Activated naive CD4-positive, alpha-beta T cell treated with anti-CD3 and anti-CD28 coated beads, Interleukin-2, amount 50 U/mL, for 16 hours (primary cell): Measurements from ENCODE around the gene PARL.

ENCODE experiments used
- DNase-seq: peaks from one replicate; pipeline ENCODE4 v3.0.0-alpha.2; 2020

PARL gene, protein sequence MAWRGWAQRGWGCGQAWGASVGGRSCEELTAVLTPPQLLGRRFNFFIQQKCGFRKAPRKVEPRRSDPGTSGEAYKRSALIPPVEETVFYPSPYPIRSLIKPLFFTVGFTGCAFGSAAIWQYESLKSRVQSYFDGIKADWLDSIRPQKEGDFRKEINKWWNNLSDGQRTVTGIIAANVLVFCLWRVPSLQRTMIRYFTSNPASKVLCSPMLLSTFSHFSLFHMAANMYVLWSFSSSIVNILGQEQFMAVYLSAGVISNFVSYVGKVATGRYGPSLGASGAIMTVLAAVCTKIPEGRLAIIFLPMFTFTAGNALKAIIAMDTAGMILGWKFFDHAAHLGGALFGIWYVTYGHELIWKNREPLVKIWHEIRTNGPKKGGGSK

DNA sequence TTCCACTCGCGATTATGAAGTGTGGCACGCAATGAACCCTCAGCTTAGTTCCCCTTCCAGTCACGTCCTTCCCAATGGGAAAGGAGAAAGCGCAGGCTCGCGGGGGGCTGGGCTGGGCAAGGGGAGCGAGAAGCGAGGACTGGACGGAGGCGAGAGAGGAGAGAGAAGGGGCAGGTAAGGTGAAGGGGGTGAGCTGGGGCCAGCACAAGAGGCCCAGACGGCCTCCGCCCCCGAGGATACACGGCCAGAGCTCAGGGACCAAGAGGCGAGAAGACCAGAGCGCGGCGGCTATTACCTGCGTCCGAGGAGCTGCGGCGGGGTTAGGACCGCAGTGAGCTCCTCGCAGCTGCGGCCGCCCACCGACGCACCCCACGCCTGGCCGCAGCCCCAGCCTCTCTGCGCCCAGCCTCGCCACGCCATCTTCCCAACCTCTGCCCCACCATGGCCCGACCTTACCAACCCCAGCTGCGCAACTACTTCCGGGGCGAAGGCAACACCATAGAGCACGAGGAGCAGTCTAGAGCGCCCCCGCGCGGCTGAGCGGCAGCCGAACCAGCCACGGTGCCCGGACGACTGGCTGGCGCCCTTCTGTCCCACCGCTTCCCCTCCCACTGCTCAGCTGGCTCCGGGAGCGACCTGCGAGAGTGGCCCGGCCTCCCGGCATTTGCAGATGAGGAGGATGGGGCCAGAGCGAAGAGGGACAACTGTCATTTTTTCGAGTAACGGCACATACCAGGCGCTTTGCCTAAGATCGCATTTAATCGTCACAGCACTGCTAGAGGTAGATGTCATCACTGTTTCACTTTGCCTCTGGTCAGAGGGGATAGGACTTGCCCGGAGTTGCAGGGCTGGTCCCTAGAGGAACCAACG lies at the start of gene PARL:
Gene PARL (minus strand): TSS at position 454 of the 870 bp plus-strand sequence. CDS start 34 bp downstream, at position 420.
- peak; percentile 97 for DNase-seq

DNA sequence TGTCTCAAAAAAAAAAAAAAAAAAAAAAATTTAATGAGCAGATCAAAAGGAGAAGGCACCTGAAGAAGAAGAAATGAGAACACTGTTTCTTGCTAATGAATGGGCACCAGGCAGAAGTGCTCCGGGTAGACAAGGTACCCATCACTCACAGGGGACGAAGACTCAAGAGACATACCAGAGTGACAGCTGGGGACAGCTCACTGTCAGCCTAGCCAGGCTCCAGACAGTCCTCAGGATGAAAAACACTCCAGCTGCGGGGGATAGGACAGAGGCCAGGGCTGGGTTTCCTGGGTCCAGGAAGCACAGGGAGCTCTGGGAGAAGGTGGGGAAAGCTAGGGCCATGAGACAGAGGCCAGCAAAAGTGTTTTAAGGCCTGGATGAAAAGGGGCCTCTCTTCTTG lies 48.5 kb upstream of the PARL start:
- no peak for DNase-seq

DNA sequence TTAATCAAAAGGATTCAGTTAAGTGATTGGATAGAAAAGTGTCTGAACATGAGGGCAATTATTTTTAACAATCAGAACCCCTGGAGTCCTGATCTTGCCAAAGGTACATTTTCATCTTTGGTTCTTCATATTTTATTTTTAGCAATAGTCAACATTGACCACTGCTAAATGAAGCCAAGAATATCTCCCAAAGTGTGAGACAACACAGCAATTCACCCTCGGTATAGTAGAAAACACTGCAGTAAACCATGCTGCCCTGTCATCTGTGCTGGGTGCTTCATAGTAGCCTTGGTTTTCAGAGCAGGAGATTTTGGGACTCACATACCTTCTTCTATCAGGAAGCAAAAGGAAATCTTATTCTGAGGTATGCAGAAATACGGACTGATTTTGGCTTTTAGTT lies 47.2 kb upstream of the PARL start:
- no peak for DNase-seq

DNA sequence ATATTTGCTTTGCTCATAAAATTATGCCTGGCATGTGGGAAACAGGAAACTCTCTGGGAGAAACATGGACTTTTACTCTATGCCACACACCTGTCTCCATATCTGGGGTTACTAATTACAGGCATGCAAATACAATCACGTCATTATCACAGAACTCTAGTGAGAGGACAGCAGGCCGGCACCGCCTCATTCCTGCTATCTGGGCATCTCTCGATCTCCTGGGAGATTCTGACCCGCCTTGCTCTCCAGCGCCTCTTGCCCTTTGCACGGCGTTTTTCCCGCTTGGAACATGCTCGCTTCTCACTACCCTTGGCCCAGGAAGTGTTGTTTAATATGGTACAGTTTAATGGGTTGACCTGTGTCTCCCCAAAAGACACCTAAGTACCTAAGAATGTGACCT lies 45.4 kb upstream of the PARL start:
- no peak for DNase-seq

DNA sequence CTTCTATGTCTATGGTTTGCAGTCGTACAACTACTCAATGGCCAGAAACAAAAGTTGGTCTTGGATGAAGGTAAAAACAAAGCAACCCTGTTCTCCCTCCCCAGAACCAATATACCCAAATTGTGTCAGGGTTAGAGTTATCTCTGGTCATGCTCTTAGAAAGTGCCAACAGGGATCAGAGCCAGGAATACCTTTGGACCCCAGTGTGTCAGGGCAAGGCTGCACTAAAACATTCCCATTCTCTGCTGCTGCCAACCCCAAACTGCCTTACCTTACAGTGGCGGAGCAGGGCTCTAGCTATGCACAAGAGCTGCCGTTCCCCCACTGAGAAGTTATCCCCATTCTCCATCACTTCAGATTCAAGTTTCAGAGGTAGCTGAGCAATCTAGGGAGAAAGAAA lies 42.4 kb upstream of the PARL start:
- no peak for DNase-seq

DNA sequence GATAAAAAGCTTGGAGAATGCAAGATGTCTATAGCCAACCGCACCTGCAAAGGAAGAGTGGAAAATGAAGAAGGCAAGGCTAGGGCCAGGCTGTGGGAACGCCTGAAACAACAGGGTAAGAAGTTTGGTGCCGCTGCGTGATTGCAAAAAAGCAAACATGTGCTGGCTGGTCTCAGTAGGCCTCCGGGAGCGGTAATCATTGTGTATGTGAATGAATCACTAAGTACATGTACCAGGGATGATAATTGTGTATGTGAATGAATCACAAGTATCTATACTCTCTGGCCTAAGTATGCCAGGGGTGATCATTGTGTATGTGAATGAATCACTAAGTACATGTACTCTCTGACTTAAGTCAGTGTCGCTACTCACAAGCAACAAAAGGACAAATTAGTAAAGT lies 40.3 kb upstream of the PARL start:
- no peak for DNase-seq

DNA sequence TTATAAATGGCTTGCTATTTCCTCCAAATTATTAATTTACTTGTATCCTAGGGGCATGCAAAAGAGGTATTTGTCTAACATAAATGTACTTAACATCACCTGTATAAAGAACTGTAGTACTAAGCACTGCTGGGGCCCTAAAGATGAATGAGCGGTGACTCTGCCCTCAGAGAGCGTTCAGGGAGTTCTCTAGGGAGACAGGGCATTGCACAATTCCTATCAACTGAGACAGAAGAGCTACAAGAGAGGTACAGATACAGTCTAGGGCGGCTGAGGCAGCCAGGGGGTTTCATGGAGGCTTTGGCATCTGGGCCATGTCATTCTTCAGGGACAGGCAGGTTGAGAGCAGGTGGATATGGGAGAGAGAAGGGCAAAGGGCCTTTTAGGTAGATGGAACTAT lies 39.9 kb upstream of the PARL start:
- no peak for DNase-seq

DNA sequence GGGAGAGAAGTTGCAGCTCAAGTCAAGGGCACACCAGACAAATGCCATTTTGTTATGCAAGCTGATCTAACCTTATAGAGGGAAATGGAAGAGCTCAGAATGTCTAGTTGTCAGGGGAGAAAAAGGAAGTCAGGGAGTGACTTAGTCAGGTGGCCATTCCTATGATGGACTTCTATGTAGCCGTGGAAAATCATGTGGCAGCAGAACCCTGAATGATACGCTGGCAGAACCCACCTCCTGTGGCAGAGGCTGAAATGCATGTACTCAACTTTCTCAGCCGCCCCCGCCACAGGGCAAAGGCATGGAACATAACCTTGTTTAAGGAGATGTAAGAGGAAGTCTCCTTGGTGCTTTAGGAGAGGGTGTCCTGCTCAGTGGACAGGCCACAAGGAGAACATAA lies 37.7 kb upstream of the PARL start:
- no peak for DNase-seq

DNA sequence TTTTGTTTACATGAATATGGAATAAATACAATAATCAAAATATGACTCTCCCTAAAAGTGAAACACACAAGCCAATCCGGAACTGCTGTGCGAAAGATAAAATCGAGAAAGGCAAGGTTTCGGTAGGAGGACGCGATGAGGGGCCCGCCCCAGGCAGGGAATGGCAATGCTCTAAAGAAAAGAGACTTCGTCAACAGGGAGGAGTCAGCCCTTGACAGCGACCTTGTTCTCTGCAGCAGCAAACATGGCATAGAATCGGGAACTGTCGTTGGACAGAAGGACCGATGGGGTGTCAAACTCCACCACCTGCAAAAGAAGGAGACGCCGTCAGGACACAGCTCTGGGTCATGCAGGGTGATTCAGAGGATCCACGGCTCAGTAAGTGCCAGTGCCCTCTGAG lies 36.4 kb upstream of the PARL start:
- DNase-seq: no peak

DNA sequence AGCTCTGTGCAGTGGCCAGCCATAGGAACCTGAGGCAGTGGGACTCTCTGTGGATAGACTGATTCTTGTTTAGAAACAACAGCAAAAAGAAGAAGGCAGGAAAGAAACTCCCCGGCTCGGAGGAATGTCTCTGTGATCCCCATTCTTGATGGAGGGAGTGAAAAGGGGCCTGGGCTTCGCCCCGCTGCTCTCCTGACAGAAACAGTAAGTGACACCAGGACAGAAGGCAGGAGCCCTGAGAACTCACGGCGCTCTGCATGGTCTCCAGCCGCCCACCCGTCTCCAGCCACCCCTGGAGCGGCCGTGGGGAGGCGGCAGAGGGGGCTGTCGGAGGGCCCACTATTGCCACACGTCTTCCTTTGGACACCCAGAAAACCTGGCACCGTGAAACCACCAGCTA lies 35.7 kb upstream of the PARL start:
- no peak for DNase-seq

DNA sequence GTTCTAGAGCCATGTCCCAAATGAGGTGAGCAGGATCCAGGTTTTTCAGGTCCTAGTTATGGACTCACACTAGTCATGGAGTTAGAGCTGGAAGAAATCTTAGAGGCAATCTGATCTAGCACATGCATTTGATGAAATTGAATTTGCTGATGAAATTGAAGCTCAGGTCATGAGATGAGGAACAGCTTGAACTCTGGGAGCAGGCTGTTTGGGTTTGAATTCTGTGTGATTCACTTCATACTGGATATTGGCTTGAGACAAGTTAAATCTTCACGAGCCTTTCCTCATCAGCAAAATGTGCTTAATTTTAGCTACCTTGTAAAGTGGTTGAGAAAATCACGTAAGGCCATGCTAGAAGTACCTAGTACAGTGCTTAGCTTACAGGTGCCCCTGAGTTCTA lies 33.5 kb upstream of the PARL start:
- no peak for DNase-seq

DNA sequence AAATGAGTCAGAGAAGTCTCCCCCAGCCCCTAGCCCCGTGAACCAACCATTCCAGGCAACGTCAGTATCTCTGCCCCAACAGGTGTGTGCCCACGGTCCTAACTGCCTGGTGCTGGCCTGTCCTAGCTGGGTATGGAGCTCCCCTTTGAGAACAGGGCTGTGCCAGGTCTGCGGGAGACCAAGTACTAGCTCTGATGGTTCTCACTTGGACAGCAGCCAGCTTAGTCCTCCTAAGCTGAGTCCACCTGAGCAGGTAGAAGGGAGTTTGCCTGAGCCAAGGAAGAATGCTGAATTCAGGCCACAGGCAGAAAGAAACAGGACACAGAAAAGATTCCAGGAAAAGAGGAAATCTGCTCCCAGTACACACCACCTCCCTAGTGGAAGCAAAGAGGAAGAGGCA lies 33.1 kb upstream of the PARL start:
- no peak for DNase-seq

DNA sequence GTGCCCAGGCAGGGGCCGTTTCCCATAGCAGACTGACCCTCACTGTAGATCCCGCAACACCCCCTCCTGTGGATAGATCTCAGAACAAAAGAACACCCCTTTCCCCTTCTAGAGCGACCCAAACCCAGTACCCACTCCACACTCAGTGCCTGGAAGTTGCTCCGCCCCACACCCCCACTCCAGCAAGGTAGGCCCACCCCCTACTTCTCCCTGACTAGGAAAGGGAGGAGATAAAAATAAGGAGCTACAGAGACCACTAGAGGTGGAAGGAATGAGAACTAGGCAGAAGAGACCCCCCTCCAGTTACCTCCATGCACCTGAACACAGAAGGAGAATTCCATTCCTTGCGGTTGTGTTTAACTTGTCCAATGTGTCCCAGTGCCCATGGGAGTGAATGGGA lies 30.2 kb upstream of the PARL start:
- no peak for DNase-seq

DNA sequence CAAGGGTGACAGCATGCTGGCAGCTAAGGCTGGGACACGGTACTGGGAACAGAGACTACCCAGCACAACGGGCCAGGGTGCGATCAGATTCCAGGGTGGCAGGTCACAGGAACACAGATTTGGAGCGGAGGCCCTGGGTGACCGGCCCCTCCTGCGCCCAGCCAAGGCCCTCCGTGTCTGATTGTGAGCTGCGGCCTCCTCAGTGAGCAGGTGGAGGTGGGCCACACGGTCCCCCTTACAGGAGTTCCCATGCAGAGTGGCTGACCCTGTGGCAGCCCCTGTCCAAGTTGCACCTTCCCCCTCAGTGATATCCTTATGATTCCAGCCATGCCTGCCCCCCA lies 28.9 kb upstream of the PARL start:
- no peak for DNase-seq

DNA sequence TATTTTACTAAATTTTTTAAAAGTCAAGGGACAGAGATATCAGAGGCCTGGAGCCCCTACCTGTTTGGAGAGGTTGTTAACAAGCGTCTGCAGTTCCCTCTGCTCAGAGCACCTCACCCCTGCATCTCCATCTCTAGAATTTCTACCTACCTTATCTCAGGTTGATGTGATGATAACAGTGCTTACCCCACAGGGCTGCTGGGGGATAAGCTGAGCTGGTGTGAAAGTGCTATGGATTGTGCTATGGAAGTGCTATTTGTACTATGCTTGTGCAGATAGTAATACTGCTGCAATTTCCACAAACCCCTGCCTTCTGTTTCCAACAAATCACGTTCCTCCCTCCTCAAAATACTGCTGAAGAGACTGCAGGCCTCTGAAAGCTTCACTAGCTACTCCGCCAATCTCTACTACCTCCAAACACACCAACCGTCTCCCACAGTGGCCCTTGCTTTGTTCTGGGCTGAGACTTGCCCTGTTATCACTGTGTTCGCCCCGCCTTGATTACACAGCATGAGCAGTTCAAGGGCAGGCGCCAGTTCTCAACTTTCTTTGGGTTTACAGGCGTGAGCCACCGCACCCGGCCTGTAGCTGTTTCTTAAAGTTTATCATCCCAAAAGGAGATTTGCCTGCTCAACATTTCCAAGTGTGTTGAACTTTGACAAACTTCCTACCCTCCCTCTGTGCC lies 28.4 kb upstream of the PARL start:
- DNase-seq: no peak

DNA sequence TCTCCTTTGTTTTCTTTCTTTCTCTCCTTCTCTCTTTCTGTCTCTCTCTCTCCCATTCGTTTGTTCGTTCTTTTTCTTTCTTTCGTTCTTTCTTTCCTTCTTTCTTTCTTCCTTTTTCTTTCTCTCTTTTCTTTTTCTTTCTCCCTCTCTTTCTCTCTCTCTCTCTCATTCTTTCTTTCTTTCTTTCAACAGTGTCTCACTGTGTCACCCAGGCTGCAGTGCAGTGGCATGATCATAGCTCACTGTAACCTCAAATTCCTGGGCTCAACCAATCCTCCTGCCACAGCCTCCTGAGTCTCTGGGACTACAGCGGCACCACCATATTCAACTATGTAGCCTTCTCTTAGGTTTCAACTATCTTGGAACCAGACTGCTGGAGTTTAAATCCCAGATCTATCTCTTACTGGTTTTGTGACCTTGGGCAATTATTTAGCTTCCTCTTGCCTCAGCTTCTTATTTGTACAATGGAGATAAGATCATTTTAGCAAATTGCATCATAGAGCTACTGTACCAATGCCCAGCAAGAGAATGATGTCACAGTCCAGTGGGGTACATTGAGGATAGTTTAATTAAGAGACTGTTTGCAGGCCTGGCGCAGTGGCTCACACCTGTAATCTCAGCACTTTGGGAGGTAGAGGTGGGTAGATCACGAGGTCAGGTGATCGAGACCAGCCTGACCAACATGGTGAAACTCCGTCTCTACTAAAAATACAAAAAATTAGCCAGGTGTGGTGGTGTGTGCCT lies 27.3 kb upstream of the PARL start:
- no peak for DNase-seq

DNA sequence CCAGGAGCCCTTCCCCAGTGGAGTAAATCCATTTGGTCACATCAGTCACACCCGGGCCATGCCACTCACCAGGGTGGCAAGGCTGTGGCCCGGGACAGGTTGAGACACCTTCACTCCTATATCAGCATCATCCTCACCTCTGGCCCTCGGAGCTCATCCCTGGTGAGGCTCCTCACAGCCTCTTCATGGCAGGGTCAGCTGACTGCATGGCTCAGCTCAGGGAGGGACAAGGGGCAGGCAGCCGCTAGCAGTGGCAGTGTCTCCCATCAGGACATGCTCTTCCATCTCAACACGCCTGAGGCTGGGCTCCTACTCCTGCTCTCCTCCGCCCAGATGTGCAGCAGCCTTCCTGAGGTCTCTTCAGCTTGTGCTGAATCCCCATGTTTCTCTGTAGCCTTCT lies 26.4 kb upstream of the PARL start:
- DNase-seq: no peak

DNA sequence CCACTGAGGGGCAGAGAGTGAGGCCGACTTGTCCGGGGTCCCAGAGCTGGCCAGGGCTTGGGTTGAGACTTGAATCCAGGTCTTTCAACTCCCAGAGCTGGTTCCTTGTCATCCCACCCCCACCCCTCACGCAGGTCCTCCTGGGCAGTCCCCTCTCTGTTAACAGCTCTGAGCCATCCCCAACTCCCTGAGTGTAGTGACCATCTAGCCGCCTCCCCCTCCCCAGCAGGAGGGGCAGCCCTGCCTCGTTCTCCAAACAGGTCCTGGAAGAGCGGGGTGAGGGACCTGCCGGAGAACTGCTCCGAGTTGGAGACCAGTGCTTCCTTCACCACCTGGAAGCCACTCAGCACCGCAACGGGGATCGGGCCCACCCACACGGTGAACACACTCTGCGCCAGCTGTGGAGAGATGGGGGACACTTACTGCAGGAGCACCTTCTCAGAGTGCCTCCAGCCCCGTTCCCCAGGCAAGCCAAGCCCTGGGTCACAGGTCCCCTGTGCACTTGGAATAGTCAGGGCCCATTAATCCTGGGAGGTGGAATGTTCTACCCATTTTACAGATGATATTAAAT lies 24.4 kb upstream of the PARL start:
- DNase-seq: no peak

DNA sequence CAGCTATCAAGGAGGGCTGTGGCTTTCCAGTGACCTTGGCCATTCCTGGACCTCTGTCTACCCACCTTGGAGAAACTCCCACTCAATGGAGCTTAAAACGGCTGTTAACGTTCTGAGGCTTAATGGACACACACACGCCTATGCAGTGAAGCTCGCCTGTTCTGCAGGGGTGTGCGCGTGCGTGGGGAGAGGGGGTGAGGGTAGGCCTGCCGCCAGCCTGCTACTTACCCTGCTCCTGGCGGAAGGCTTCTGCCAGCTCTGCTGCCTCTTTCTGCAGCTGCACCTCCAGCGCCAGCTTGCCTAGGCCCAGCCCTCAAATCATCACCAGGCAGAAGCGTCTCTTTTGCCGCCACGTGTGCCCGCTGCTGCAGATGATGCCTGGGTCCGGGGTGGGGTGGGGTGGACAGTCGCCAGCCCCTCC lies 23.2 kb upstream of the PARL start:
- DNase-seq: no peak

DNA sequence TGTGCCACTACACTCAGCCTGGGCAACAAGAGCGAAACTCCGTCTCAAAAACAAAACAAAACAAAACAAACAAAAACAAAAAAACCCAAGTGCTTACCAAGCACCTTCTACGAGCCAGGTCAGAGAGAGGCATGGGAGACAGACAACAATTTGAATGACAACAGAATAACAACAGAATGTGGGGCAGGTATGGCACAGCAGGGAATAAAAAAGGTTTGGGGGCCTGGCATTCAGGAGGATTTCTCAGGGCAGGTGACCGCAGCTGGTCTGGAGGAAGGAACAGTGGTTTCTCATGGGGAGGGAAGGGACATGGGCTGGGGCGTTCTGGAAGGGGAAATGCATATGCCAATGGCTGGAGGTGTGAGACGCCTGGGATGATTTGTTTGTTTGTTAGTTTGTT lies 22.5 kb upstream of the PARL start:
- DNase-seq: no peak

DNA sequence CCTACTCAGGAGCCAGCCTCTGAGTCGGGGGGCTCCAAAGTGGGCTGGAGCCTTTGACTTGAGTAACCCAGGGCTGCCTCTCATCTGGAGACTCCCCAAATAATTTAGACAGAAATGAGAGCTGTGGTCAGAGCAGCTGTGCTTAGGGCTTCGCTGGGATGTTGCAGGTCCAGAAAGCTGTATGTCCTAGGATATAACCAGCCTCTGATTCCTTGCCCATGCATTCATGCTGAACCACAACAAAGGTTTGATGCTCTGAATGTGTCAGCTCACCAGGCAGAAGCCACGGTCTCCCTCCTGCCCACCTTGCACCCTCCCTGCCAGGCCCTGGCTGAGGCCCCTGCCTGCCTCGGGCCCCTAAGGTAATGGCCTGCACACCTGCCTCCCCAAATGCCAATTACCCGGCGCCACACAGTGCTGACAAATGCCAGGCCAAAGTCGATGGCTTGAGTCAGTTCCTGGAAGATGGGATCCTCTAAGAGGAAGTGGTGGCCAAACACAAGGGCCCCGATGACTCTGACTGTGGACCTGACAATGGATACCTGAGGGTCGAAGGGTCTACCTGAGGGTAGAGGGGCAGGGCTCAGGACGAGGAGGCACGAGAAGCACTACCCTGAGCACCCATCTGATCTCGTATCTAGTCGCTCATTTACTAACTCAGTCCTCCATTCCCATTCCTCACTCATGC lies 21.7 kb upstream of the PARL start:
- DNase-seq: no peak
